IPS-20b (cell line): ENCODE data around the gene BRAP.
"Not testable (repeated sequence)": the region's sequence is repeated elsewhere in the genome, so short reads cannot be mapped to it uniquely, and the experiment has no call there.

Experiments
- H3K27ac ChIP-seq: one replicate; pipeline ENCODE4 v1.5.1; 2013; ENCODE audit warnings: low read length
- H3K27me3 ChIP-seq: 2 replicates; pipeline ENCODE4 v1.6.1; 2013; ENCODE audit warnings: mild to moderate bottlenecking, low read length, inconsistent platforms; ENCODE audit not compliant: insufficient read depth
- H3K36me3 ChIP-seq: 2 replicates; pipeline ENCODE4 v1.6.1; 2013; ENCODE audit warnings: low read depth, mild to moderate bottlenecking, inconsistent platforms, low read length, moderate library complexity; ENCODE audit not compliant: insufficient read depth
- H3K4me1 ChIP-seq: 2 replicates; pipeline ENCODE4 v1.6.1; 2013; ENCODE audit warnings: mild to moderate bottlenecking, control low read depth, inconsistent platforms, low read length, moderate library complexity; ENCODE audit not compliant: insufficient read depth
- H3K4me3 ChIP-seq: 2 replicates; pipeline ENCODE4 v1.5.1; 2013; ENCODE audit warnings: mild to moderate bottlenecking, low read length, inconsistent platforms
- H3K9ac ChIP-seq: 2 replicates; pipeline ENCODE4 v1.6.1; 2013; ENCODE audit warnings: low read depth, mild to moderate bottlenecking, inconsistent platforms, low read length, moderate library complexity
- H3K9me3 ChIP-seq: 2 replicates; pipeline ENCODE4 v1.6.1; 2013; ENCODE audit warnings: mild to moderate bottlenecking, low read depth, low read length, inconsistent platforms; ENCODE audit not compliant: insufficient read depth

BRAP gene

DNA sequence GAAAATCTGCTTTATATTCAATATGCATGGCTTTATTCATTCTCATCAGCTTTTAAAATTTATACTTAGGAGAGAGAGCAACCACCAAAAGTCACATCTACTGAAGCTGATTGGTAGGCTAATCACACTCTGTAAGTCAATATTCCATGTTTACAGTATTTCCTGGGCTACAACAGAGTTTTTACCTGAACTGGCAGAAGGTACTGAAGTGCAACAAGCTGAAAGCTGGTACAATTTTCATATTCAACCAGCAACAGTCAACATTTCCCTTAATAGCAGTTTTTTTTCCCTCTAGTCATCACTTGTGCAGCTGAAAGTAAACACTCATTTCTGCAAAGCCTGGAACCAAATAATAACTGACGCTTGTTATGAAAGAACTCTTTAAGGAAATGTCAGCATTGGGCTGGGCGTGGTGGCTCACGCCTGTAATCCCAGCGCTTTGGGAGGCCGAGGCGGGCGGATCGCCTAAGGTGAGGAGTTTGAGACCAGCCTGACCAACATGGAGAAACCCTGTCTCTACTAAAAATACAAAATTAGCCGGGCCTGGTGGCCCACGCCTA lies 12.9 kb downstream of the BRAP start:
- H3K9me3 ChIP-seq, result no peaks in the 10 kb centered on the region
- no peaks in the 10 kb centered on the region for H3K4me1 ChIP-seq
- no peak overlapping the region for H3K27ac ChIP-seq
- H3K27me3 ChIP-seq, result no peaks in the 10 kb centered on the region
- H3K9ac ChIP-seq, result no peak overlapping the region
- peaks cover 85% of the 10 kb centered on the region for H3K36me3 ChIP-seq
- H3K4me3 ChIP-seq, result no peak overlapping the region

- Histone ChIP-seq H3K27ac (no peak overlapping the region), H3K9me3 (no peaks in the 10 kb centered on the region), H3K36me3 (peaks cover 72% of the 10 kb centered on the region), H3K9ac (no peak overlapping the region), H3K27me3 (no peaks in the 10 kb centered on the region), H3K4me1 (no peaks in the 10 kb centered on the region), H3K4me3 (no peak overlapping the region)
These were observed 20.5 kb downstream of the BRAP start for GRCh38 chr12:111664961-111665865.

- H3K4me1 ChIP-seq, result no peaks in the 10 kb centered on the region
- no peak overlapping the region for H3K27ac ChIP-seq
- H3K4me3 ChIP-seq, result no peak overlapping the region
- no peaks in the 10 kb centered on the region for H3K9me3 ChIP-seq
- H3K27me3 ChIP-seq, result no peaks in the 10 kb centered on the region
- no peak overlapping the region for H3K9ac ChIP-seq
- H3K36me3 ChIP-seq, result peaks cover 72% of the 10 kb centered on the region
These were observed 21.3 kb downstream of the BRAP start for GRCh38 chr12:111664499-111664898.

DNA sequence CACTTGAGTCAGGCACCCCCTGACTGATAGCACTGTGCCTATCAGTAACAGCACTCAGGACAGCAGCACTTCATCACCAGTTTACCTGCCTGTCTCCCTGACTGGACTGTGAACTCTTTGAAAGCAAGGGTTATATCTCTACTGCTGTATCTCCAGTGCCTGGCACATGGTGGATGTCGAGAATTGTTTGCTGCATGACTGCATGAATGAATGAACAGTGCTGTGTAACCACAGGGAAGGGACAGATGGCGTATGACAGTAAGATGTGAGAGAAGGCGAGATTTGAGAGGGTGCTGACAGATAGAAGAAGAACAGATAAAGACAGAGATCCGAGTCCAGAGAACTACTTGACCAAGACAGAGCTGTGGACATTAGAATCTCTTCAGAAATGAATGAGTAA lies 29.7 kb downstream of the BRAP start:
- no peaks in the 10 kb centered on the region for H3K9me3 ChIP-seq
- H3K27me3 ChIP-seq, result no peaks in the 10 kb centered on the region
- H3K9ac ChIP-seq, result no peak overlapping the region
- H3K4me1 ChIP-seq, result no peaks in the 10 kb centered on the region
- no peak overlapping the region for H3K4me3 ChIP-seq
- H3K27ac ChIP-seq, result no peak overlapping the region
- peaks cover 71% of the 10 kb centered on the region for H3K36me3 ChIP-seq

DNA sequence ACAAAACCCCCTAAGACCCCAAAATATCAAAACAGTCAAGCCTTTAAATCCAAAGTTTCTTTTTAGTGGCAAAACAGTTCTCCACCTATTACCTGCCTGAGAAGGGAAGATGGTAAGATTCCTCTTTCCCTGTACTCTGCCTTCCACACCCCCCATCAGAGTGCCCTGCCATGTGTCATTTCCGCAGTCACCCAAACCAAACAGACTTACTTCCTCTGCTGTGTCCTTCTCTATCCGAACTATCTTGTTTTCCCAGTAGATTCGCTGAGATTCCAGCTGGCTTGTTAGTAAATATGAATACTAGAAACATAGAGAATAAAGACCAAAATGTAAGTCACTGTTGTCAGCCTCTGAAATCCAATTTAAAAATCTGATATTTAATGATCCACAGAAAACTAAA lies 30.4 kb downstream of the BRAP start:
- H3K27ac ChIP-seq, result no peak overlapping the region
- no peak overlapping the region for H3K9ac ChIP-seq
- peaks cover 75% of the 10 kb centered on the region for H3K36me3 ChIP-seq
- no peak overlapping the region for H3K4me3 ChIP-seq
- H3K9me3 ChIP-seq, result no peaks in the 10 kb centered on the region
- H3K4me1 ChIP-seq, result no peaks in the 10 kb centered on the region
- no peaks in the 10 kb centered on the region for H3K27me3 ChIP-seq

- H3K4me1 ChIP-seq, result no peaks in the 10 kb centered on the region
- H3K9ac ChIP-seq, result no peak overlapping the region
- H3K4me3 ChIP-seq, result no peak overlapping the region
- no peaks in the 10 kb centered on the region for H3K27me3 ChIP-seq
- H3K9me3 ChIP-seq, result no peaks in the 10 kb centered on the region
- peaks cover 72% of the 10 kb centered on the region for H3K36me3 ChIP-seq
- H3K27ac ChIP-seq, result no peak overlapping the region
These were observed 32.2 kb downstream of the BRAP start for GRCh38 chr12:111653596-111653995.

DNA sequence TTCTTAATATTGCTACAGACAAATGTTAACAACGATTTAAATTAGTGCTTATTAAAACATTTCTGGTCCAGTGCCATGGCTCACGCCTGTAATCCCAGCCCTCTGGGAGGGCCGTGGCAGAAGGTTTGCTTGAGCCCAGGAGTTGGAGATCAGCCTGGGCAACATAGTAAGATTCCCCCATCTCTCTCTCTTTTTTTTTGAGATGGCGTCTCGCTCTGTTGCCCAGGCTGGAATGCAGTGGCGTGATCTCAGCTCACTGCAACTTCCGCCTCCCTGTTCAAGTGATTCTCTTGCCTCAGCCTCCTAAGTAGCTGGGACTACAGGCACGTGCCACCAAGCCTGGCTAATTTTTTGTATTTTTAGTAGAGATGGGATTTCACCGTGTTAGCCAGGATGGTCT lies 33.2 kb downstream of the BRAP start:
- not testable (repeated sequence) for H3K27ac ChIP-seq, H3K4me3 ChIP-seq, H3K9me3 ChIP-seq, H3K9ac ChIP-seq, H3K27me3 ChIP-seq, H3K4me1 ChIP-seq
- H3K36me3 ChIP-seq, result peaks cover 61% of the 10 kb centered on the region

GRCh38 chr12:111650912-111651311 lies 34.8 kb downstream of the BRAP start:
- no peaks in the 10 kb centered on the region for H3K4me1 ChIP-seq
- H3K4me3 ChIP-seq, result no peak overlapping the region
- H3K27ac ChIP-seq, result no peak overlapping the region
- no peaks in the 10 kb centered on the region for H3K9me3 ChIP-seq
- H3K27me3 ChIP-seq, result no peaks in the 10 kb centered on the region
- peaks cover 67% of the 10 kb centered on the region for H3K36me3 ChIP-seq
- no peak overlapping the region for H3K9ac ChIP-seq

DNA sequence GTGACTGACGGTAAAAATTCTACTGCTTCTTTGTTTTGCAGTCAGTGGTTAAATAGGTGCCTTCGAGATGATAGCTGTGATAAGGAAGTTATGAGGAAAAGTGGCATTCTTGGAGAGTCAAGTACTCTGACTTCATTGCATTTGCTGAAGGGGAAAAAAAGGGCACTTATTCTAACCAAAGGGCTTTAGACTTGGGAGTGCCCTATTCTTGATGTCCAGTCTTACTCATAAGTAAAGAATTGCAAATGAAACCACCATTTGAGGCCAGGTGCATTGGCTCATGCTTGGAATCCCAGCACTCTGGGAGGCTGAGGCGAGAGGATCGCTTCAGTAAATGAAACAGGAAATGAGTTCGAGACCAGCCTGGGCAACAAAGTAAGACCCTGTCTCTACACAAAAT lies 40.3 kb downstream of the BRAP start:
- no peaks in the 10 kb centered on the region for H3K9me3 ChIP-seq
- no peaks in the 10 kb centered on the region for H3K4me1 ChIP-seq
- H3K9ac ChIP-seq, result no peak overlapping the region
- H3K27me3 ChIP-seq, result no peaks in the 10 kb centered on the region
- H3K27ac ChIP-seq, result no peak overlapping the region
- H3K36me3 ChIP-seq, result peaks cover 67% of the 10 kb centered on the region
- no peak overlapping the region for H3K4me3 ChIP-seq

DNA sequence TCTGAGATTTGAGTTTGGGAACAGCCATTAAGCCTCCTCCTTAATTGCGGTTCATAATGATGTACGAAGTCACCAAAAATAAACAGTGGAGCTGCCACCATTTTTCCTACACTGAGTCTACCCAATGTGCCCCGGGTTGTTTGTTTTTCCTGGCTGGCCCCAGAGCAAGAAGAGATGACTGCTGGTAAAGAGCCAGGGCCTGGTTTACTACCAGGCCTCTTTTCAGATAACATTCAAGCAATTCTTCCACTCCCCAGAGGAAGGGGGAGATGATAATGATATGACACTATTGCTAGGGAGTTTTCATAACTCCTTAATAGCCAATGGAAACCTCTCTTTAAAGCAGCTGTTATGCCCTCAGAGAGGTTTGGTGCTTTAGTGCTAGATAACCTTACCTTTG lies 42.3 kb downstream of the BRAP start:
- no peaks in the 10 kb centered on the region for H3K4me1 ChIP-seq
- H3K36me3 ChIP-seq, result peaks cover 52% of the 10 kb centered on the region
- no peak overlapping the region for H3K9ac ChIP-seq
- no peak overlapping the region for H3K4me3 ChIP-seq
- no peaks in the 10 kb centered on the region for H3K27me3 ChIP-seq
- no peaks in the 10 kb centered on the region for H3K9me3 ChIP-seq
- no peak overlapping the region for H3K27ac ChIP-seq

DNA sequence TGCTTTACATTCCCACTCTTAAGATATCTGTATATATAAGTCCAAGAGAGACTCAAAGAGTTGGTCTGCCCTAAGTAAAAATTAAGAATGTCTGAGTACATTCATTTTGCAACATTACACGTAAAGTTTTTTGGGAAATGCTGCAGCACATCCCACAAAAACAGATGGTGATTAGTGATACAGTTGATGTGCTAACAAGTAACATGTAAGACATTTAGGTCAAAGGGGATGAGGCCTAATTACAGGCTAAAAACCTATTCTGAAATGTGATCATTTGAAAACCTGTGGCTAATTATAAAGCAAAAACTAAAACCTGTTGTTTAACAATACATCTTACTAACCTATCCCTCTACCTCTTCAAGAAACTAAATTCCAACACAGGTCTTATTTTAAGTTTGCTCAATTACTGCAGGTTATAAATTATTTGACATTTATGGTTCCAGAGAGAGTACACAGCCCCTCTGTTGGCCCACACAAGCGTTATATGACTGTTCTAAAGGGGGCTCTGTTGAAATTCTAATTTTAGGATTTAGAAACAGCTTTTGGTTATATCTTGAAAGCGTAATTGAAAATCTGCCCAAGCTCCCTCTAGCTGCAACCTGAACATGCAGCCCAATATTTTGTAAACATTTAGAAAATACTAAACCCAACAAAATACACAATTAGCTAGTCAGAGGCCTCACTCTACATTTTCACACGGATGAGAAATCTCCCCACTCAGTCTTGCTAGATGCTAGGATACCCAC lies 42.9 kb downstream of the BRAP start:
- H3K9me3 ChIP-seq, result no peaks in the 10 kb centered on the region
- no peaks in the 10 kb centered on the region for H3K27me3 ChIP-seq
- no peak overlapping the region for H3K27ac ChIP-seq
- no peaks in the 10 kb centered on the region for H3K4me1 ChIP-seq
- H3K4me3 ChIP-seq, result no peak overlapping the region
- peaks cover 52% of the 10 kb centered on the region for H3K36me3 ChIP-seq
- no peak overlapping the region for H3K9ac ChIP-seq

- H3K9ac ChIP-seq, result no peak overlapping the region
- H3K4me1 ChIP-seq, result peaks cover 11% of the 10 kb centered on the region; the same call in 1 of the 2 replicates
- H3K4me3 ChIP-seq, result no peak overlapping the region
- H3K36me3 ChIP-seq, result peaks cover 32% of the 10 kb centered on the region
- no peaks in the 10 kb centered on the region for H3K9me3 ChIP-seq
- H3K27ac ChIP-seq, result no peak overlapping the region
- H3K27me3 ChIP-seq, result no peaks in the 10 kb centered on the region
These were observed 45.2 kb downstream of the BRAP start for GRCh38 chr12:111640506-111640905.
